H9 (cell line): ENCODE measurements around the gene PUS3. TPM values are rescaled to one million over a fixed set of nuclear protein-coding genes. Genes with fewer than 3 reads are reported as not detected.

Experiments used
- DNase-seq: peaks from one replicate; pipeline ENCODE4 v3.0.0-alpha.2; 2017
- H2AFZ ChIP-seq: one replicate; pipeline ENCODE4 v1.6.1; 2013; ENCODE audit warnings: mild to moderate bottlenecking, low read length, control low read depth, moderate library complexity
- H2AK5ac ChIP-seq: 2 replicates; pipeline ENCODE4 v1.6.1; 2013; ENCODE audit warnings: low read length, control low read depth, mixed read lengths; ENCODE audit not compliant: insufficient read length
- H2BK120ac ChIP-seq: one replicate; pipeline ENCODE4 v1.6.1; 2013; ENCODE audit warnings: low read depth, mild to moderate bottlenecking, low read length, control low read depth, inconsistent platforms; ENCODE audit not compliant: poor library complexity, severe bottlenecking
- H2BK12ac ChIP-seq: 2 replicates; pipeline ENCODE4 v1.6.1; 2013; ENCODE audit warnings: low read length, control low read depth, mixed read lengths, low read depth; ENCODE audit not compliant: insufficient read length
- H2BK15ac ChIP-seq: 2 replicates; pipeline ENCODE4 v1.6.1; 2013; ENCODE audit warnings: low read depth, low read length, control low read depth
- H2BK20ac ChIP-seq: one replicate; pipeline ENCODE4 v1.6.1; 2013; ENCODE audit warnings: low read depth, mild to moderate bottlenecking, low read length, control low read depth, inconsistent platforms; ENCODE audit not compliant: poor library complexity, severe bottlenecking
- H2BK5ac ChIP-seq: 2 replicates; pipeline ENCODE4 v1.6.1; 2013; ENCODE audit warnings: low read length, control low read depth, mixed read lengths; ENCODE audit not compliant: insufficient read length
- H3K14ac ChIP-seq: 2 replicates; pipeline ENCODE4 v1.6.1; 2013; ENCODE audit warnings: low read length, control low read depth; ENCODE audit not compliant: insufficient read depth
- H3K18ac ChIP-seq: 2 replicates; pipeline ENCODE4 v1.6.1; 2013; ENCODE audit warnings: low read depth, mild to moderate bottlenecking, mixed read lengths, low read length, control low read depth; ENCODE audit not compliant: insufficient read length
- H3K23ac ChIP-seq: 2 replicates; pipeline ENCODE4 v1.6.1; 2013; ENCODE audit warnings: low read length, control low read depth, mixed read lengths, low read depth; ENCODE audit not compliant: insufficient read length
- H3K23me2 ChIP-seq: 2 replicates; pipeline ENCODE4 v1.6.1; 2013; ENCODE audit warnings: low read depth, mild to moderate bottlenecking, mixed read lengths, low read length, control low read depth; ENCODE audit not compliant: insufficient read length, poor library complexity, severe bottlenecking
- H3K27ac ChIP-seq: 2 replicates; pipeline ENCODE4 v1.5.1; 2013; ENCODE audit warnings: low read length, control low read depth, mixed read lengths, low read depth; ENCODE audit not compliant: insufficient read length
- H3K27me3 ChIP-seq: 2 replicates; pipeline ENCODE4 v1.6.1; 2013; ENCODE audit warnings: low read length, control low read depth, inconsistent platforms; ENCODE audit not compliant: insufficient read depth
- H3K4ac ChIP-seq: 2 replicates; pipeline ENCODE4 v1.6.1; 2013; ENCODE audit warnings: low read depth, mild to moderate bottlenecking, control low read depth, inconsistent platforms, low read length, moderate library complexity
- H3K4me1 ChIP-seq: 2 replicates; pipeline ENCODE4 v1.6.1; 2013; ENCODE audit warnings: low read length, control low read depth, inconsistent platforms; ENCODE audit not compliant: insufficient read depth
- H3K4me2 ChIP-seq: 2 replicates; pipeline ENCODE4 v1.6.1; 2013; ENCODE audit warnings: low read length, control low read depth, mixed read lengths; ENCODE audit not compliant: insufficient read length, insufficient read depth
- H3K56ac ChIP-seq: 2 replicates; pipeline ENCODE4 v1.6.1; 2013; ENCODE audit warnings: low read depth, mild to moderate bottlenecking, mixed read lengths, low read length, control low read depth; ENCODE audit not compliant: insufficient read length
- H3K79me1 ChIP-seq: 2 replicates; pipeline ENCODE4 v1.6.1; 2013; ENCODE audit warnings: low read depth, mild to moderate bottlenecking, moderate library complexity, low read length, control low read depth, inconsistent platforms; ENCODE audit not compliant: insufficient read depth, poor library complexity, severe bottlenecking
- H3K79me2 ChIP-seq: 2 replicates; pipeline ENCODE4 v1.6.1; 2013; ENCODE audit warnings: low read length, control low read depth, inconsistent platforms; ENCODE audit not compliant: insufficient read depth
- H3K9ac ChIP-seq: 2 replicates; pipeline ENCODE4 v1.6.1; 2013; ENCODE audit warnings: low read length, control low read depth, mixed read lengths; ENCODE audit not compliant: insufficient read length; ENCODE audit errors: extremely low read depth
- H3K9me3 ChIP-seq: one replicate; pipeline ENCODE4 v1.6.1; 2013; ENCODE audit warnings: low read depth, low read length, inconsistent platforms; ENCODE audit not compliant: control insufficient read depth
- H3T11ph ChIP-seq: one replicate; pipeline ENCODE4 v1.6.1; 2013; ENCODE audit warnings: mild to moderate bottlenecking, low read length, control low read depth, inconsistent platforms
- H4K20me1 ChIP-seq: one replicate; pipeline ENCODE4 v1.6.1; 2013; ENCODE audit not compliant: control insufficient read depth, insufficient read length, insufficient read depth
- H4K5ac ChIP-seq: 2 replicates; pipeline ENCODE4 v1.6.1; 2013; ENCODE audit warnings: low read depth, mild to moderate bottlenecking, mixed read lengths, low read length, control low read depth; ENCODE audit not compliant: insufficient read length
- H4K8ac ChIP-seq: replicated peaks from 2 replicates; pipeline ENCODE4 v1.6.1; 2013; ENCODE audit warnings: low read length, control low read depth, mixed read lengths, low read depth; ENCODE audit not compliant: insufficient read length
- H4K91ac ChIP-seq: 2 replicates; pipeline ENCODE4 v1.6.1; 2013; ENCODE audit warnings: low read depth, mild to moderate bottlenecking, moderate library complexity, mixed read lengths, low read length, control low read depth; ENCODE audit not compliant: insufficient read length
- H3K27ac Mint-ChIP-seq, 3 experiments: 2 replicates in 2 of 3; 3 replicates in 1 of 3; pipeline ENCODE4 v1.8.0; 2020 to 2021; ENCODE audit warnings: mixed read lengths in 3 of 3, mild to moderate bottlenecking in 1 of 3, moderate library complexity in 1 of 3
- H3K27me3 Mint-ChIP-seq: 2 replicates; pipeline ENCODE4 v1.8.0; 2021; ENCODE audit warnings: low read depth, mild to moderate bottlenecking, moderate library complexity, mixed read lengths
- H3K36me3 Mint-ChIP-seq, 3 experiments: 2 replicates in 2 of 3; 3 replicates in 1 of 3; pipeline ENCODE4 v1.8.0; 2020 to 2021; ENCODE audit warnings: low read depth in 3 of 3, mixed read lengths in 3 of 3; ENCODE audit not compliant: insufficient read depth in 1 of 3
- H3K4me1 Mint-ChIP-seq, 2 experiments: 2 replicates each; pipeline ENCODE4 v1.8.0; 2020; ENCODE audit warnings: mixed read lengths in 2 of 2
- H3K4me3 Mint-ChIP-seq, 2 experiments: 2 replicates in 1 of 2; 3 replicates in 1 of 2; pipeline ENCODE4 v1.8.0; 2020 to 2021; ENCODE audit warnings: mild to moderate bottlenecking in 2 of 2, mixed read lengths in 2 of 2, moderate library complexity in 1 of 2
- H3K9me3 Mint-ChIP-seq, 2 experiments: 2 replicates in 1 of 2; 3 replicates in 1 of 2; pipeline ENCODE4 v1.8.0; 2020; ENCODE audit warnings: mild to moderate bottlenecking in 2 of 2, mixed read lengths in 2 of 2, moderate library complexity in 1 of 2
- WGBS: extraction: QIAGEN DNeasy Blood & Tissue Kit; methylation state at CpG from one replicate; pipeline ENCODE4 v1.1.7; 2013; ENCODE audit warnings: missing lambda C conversion rate, low lambda C conversion rate, mixed read lengths; ENCODE audit not compliant: insufficient read length; ENCODE audit errors: extremely low coverage; 5-methylcytosine and 5-hydroxymethylcytosine counted together
- total RNA-seq: library from RNA; stranded (reverse); gene quantifications from 2 replicates; pipeline ENCODE4 v1.2.1, GENCODE V29; 2021
- TF ChIP-seq, protein P1 (sequence below): fragments of 200-600 bp; sonication (generic); conservative IDR thresholded peaks from 3 replicates; pipeline ENCODE4 v1.8.0; 2021; ENCODE audit warnings: antibody characterized with exemption, mild to moderate bottlenecking

Gene PUS3
- total RNA-seq, 1 experiment from 2014 or later = 20.0 TPM

DNA sequence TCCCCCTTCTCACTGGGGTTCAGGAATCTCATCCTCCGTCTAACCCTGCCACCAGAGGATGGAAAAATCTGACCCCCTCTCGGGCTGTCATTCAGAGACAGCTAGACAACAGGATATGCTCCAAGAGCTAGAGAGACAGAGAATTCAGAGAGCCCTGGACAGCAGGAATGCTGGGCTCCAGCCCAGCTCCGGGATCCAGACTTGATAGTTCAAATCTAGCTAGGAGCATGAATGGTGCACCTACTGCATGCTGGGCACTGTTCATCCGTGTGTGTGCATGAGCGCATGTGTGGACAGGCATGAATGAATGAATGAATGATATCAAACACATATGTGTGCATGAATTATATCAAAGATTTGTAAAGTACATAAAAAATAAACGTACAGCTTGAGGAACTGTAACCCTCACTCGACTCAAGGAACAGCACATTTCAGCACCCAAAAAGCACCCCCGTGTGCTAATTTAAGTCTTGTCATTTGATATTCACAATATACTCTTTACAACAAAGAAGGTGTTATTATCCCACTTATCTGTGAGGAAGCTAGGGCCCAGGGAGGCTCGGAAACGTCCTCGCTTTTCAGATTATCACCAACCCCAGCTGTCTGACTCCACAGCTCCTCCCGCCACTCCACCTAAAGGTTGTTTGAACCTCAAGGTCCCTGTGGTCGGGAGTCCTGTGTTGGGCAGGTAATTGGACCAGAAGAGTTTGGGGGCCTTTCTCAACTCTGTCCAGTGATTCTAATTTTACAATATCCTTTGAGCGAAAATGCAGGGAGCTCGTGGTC is 42.2 kb upstream of the PUS3 start:
- Histone ChIP-seq H3K27ac (no peak overlapping the region), H3K79me1 (no peaks in the 10 kb centered on the region), H3K4ac (no peak overlapping the region), H3K27me3 (no peaks in the 10 kb centered on the region), H3K14ac (no peak overlapping the region), H3K23ac (no peak overlapping the region), H2BK120ac (no peak overlapping the region), H2AFZ (no peak overlapping the region), H4K8ac (no peak overlapping the region), H3K9me3 (no peaks in the 10 kb centered on the region), H2BK20ac (no peak overlapping the region), H4K91ac (no peak overlapping the region), H3K23me2 (no peaks in the 10 kb centered on the region), H2BK15ac (no peak overlapping the region), H3K56ac (no peak overlapping the region), H2AK5ac (no peak overlapping the region), H4K5ac (no peak overlapping the region), H3K18ac (no peak overlapping the region), H2BK12ac (no peak overlapping the region), H3K9ac (no peak overlapping the region), H3K79me2 (no peaks in the 10 kb centered on the region), H3K4me2 (no peak overlapping the region), H4K20me1 (no peaks in the 10 kb centered on the region), H3K4me1 (peaks cover 3% of the 10 kb centered on the region; the same call in 1 of the 2 replicates), H2BK5ac (no peak overlapping the region), H3T11ph (no peak overlapping the region)
- no CpG with 5 or more reads among the region's 15 CpGs for WGBS
- Mint-ChIP-seq H3K4me3 (no peak overlapping the region), H3K4me1 (peaks cover 14 to 21% of the 10 kb centered on the region in 2 experiments), H3K36me3 (no peaks in the 10 kb centered on the region; a peak in 1 of 7 replicates), H3K9me3 (no peaks in the 10 kb centered on the region), H3K27ac (no peak overlapping the region), H3K27me3 (no peaks in the 10 kb centered on the region; the same call in 1 of the 2 replicates)
- TF ChIP-seq, protein P1, sequence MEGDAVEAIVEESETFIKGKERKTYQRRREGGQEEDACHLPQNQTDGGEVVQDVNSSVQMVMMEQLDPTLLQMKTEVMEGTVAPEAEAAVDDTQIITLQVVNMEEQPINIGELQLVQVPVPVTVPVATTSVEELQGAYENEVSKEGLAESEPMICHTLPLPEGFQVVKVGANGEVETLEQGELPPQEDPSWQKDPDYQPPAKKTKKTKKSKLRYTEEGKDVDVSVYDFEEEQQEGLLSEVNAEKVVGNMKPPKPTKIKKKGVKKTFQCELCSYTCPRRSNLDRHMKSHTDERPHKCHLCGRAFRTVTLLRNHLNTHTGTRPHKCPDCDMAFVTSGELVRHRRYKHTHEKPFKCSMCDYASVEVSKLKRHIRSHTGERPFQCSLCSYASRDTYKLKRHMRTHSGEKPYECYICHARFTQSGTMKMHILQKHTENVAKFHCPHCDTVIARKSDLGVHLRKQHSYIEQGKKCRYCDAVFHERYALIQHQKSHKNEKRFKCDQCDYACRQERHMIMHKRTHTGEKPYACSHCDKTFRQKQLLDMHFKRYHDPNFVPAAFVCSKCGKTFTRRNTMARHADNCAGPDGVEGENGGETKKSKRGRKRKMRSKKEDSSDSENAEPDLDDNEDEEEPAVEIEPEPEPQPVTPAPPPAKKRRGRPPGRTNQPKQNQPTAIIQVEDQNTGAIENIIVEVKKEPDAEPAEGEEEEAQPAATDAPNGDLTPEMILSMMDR = no peak
- no peak for DNase-seq
